Neural cell (in vitro differentiated cells): ENCODE measurements around the gene TMEM245. TPM values are rescaled to one million over a fixed set of nuclear protein-coding genes. Genes with fewer than 3 reads are reported as not detected.

Source experiments
- H2AFZ ChIP-seq: fragments of 200-600, 300-800 bp; sonication (generic), shearing (Covaris generic); 2 replicates; pipeline ENCODE4 v1.6.0; 2014; ENCODE audit warnings: low read depth, mild to moderate bottlenecking, antibody characterized with exemption, low read length, moderate library complexity
- H3F3A ChIP-seq: fragments of 200-600 bp; shearing (Covaris generic); 2 replicates; pipeline ENCODE4 v1.6.1; 2016; ENCODE audit warnings: mild to moderate bottlenecking, moderate library complexity, mixed read lengths, antibody characterized with exemption, low read length; ENCODE audit not compliant: insufficient read depth, poor library complexity, severe bottlenecking
- H3K27ac ChIP-seq: fragments of 200-600, 300-800 bp; sonication (generic), shearing (Covaris generic); 2 replicates; pipeline ENCODE4 v1.5.1; 2014; ENCODE audit warnings: mild to moderate bottlenecking, low read length, moderate library complexity
- H3K27me3 ChIP-seq: fragments of 300-800, 200-600 bp; sonication (generic), shearing (Covaris generic); 2 replicates; pipeline ENCODE4 v1.6.0; 2014; ENCODE audit warnings: mild to moderate bottlenecking, low read depth, low read length, moderate library complexity; ENCODE audit not compliant: insufficient read depth
- H3K36me3 ChIP-seq: fragments of 300-800, 200-600 bp; sonication (generic), shearing (Covaris generic); 2 replicates; pipeline ENCODE4 v1.5.1; 2014; ENCODE audit warnings: mild to moderate bottlenecking, antibody characterized with exemption, low read length, moderate library complexity; ENCODE audit not compliant: insufficient read depth
- H3K4me2 ChIP-seq: fragments of 300-800, 200-600 bp; sonication (generic), shearing (Covaris generic); 2 replicates; pipeline ENCODE4 v1.6.0; 2014; ENCODE audit warnings: mild to moderate bottlenecking, low read length
- H3K4me3 ChIP-seq: fragments of 300-800, 200-600 bp; sonication (generic), shearing (Covaris generic); 2 replicates; pipeline ENCODE4 v1.5.1; 2014; ENCODE audit warnings: mild to moderate bottlenecking, low read length, moderate library complexity
- H3K79me2 ChIP-seq: fragments of 200-600 bp; shearing (Covaris generic); replicated peaks from 2 replicates; pipeline ENCODE4 v1.6.0; 2014; ENCODE audit warnings: mild to moderate bottlenecking, low read length, moderate library complexity; ENCODE audit not compliant: insufficient read depth
- H3K9ac ChIP-seq: fragments of 300-800, 200-600 bp; sonication (generic), shearing (Covaris generic); 2 replicates; pipeline ENCODE4 v1.6.1; 2016; ENCODE audit warnings: mild to moderate bottlenecking, low read length, mixed read lengths
- H3K9me2 ChIP-seq: fragments of 200-600 bp; shearing (Covaris generic); 2 replicates; pipeline ENCODE4 v1.6.1; 2016; ENCODE audit warnings: mild to moderate bottlenecking, low read length, mixed read lengths; ENCODE audit not compliant: insufficient read depth
- H3K9me3 ChIP-seq: fragments of 200-600, 300-800 bp; sonication (generic), shearing (Covaris generic); 2 replicates; pipeline ENCODE4 v1.6.1; 2016; ENCODE audit warnings: mild to moderate bottlenecking, mixed run types, low read length, moderate library complexity, mixed read lengths
- H4K20me1 ChIP-seq: fragments of 200-600 bp; shearing (Covaris generic); 2 replicates; pipeline ENCODE4 v1.6.1; 2016; ENCODE audit warnings: mild to moderate bottlenecking, mixed run types; ENCODE audit not compliant: insufficient read depth
- EP300 ChIP-seq: fragments of 450-650 bp; conservative IDR thresholded peaks from 2 replicates; pipeline ENCODE4 v1.6.1; 2014; ENCODE audit warnings: antibody characterized with exemption, mild to moderate bottlenecking, moderate library complexity; ENCODE audit not compliant: poor library complexity, severe bottlenecking
- EZH2 ChIP-seq: fragments of 200-600, 300-800 bp; shearing (Covaris generic), sonication (generic); IDR thresholded peaks from 2 replicates; pipeline ENCODE4 v1.6.1; 2014; ENCODE audit warnings: antibody characterized with exemption, low read length, borderline replicate concordance, mild to moderate bottlenecking; ENCODE audit not compliant: insufficient read depth, poor library complexity, severe bottlenecking
- MXI1 ChIP-seq: fragments of 450-650 bp; conservative IDR thresholded peaks from 2 replicates; pipeline ENCODE4 v1.6.1; 2014; ENCODE audit warnings: antibody characterized with exemption, mild to moderate bottlenecking; ENCODE audit not compliant: poor library complexity, severe bottlenecking
- POLR2AphosphoS5 ChIP-seq: IDR thresholded peaks from 2 replicates; pipeline ENCODE4 v1.6.1; 2012
- RAD21 ChIP-seq: fragments of 450-650 bp; conservative IDR thresholded peaks from 2 replicates; pipeline ENCODE4 v1.6.1; 2014; ENCODE audit warnings: antibody characterized with exemption, mild to moderate bottlenecking, moderate library complexity
- SMC3 ChIP-seq: fragments of 450-650 bp; conservative IDR thresholded peaks from 2 replicates; pipeline ENCODE4 v1.6.1; 2014; ENCODE audit warnings: antibody characterized with exemption, mild to moderate bottlenecking, moderate library complexity; ENCODE audit not compliant: poor library complexity
- TAF1 ChIP-seq: IDR thresholded peaks from 2 replicates; pipeline ENCODE4 v1.6.1; 2012; ENCODE audit warnings: low read depth
- polyA plus RNA-seq: library from polyadenylated mRNA; depleted of rRNA; stranded (reverse); fragments of >200 nt; gene quantifications from 2 replicates; pipeline ENCODE4 v1.2.3, GENCODE V29; 2014
- TF ChIP-seq, protein P1 (sequence below): fragments of 450-650 bp; IDR thresholded peaks from 2 replicates; pipeline ENCODE4 v1.5.1; 2014; ENCODE audit warnings: antibody characterized with exemption, mild to moderate bottlenecking, moderate library complexity; ENCODE audit not compliant: poor library complexity, severe bottlenecking
- TF ChIP-seq, protein P2 (sequence below): IDR thresholded peaks from 2 replicates; pipeline ENCODE4 v1.6.1; 2012; ENCODE audit warnings: borderline replicate concordance

The TMEM245 gene
- polyA plus RNA-seq, 1 donor from 2014 or later: 32.1 TPM

DNA sequence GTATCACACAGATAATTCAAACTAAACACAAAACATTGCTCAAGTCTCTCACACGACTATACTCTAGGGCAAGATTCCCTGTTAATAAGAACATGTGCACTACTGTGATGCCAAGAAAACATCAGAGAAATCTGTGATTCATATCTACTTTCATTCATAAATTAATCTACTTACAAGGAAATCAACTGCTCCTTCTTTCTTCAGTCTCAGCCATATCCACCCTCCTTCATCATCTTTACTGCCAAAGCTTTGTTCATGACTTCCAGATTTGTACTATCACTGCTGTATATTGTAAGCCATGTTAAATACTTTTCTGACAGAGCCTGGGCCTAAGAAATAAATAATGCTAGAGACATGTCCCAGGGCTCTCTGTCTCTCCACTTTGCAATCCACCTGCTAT lies 141.5 kb downstream of the TMEM245 start:
- Histone ChIP-seq H3K27ac (no peak overlapping the region), H3K27me3 (no peaks in the 10 kb centered on the region), H3K4me2 (no peak overlapping the region), H3K9me2 (no peaks in the 10 kb centered on the region), H4K20me1 (no peaks in the 10 kb centered on the region), H3K4me3 (no peak overlapping the region), H3K9me3 (no peaks in the 10 kb centered on the region), H3K79me2 (no peaks in the 10 kb centered on the region), H3K36me3 (no peaks in the 10 kb centered on the region), H3F3A (no peaks in the 10 kb centered on the region), H3K9ac (no peak overlapping the region), H2AFZ (no peak overlapping the region)
- TF ChIP-seq MXI1 (no peak), SMC3 (no peak), POLR2AphosphoS5 (no peak), EP300 (no peak), TAF1 (no peak), EZH2 (no peak), RAD21 (no peak)
- TF ChIP-seq, protein P1, sequence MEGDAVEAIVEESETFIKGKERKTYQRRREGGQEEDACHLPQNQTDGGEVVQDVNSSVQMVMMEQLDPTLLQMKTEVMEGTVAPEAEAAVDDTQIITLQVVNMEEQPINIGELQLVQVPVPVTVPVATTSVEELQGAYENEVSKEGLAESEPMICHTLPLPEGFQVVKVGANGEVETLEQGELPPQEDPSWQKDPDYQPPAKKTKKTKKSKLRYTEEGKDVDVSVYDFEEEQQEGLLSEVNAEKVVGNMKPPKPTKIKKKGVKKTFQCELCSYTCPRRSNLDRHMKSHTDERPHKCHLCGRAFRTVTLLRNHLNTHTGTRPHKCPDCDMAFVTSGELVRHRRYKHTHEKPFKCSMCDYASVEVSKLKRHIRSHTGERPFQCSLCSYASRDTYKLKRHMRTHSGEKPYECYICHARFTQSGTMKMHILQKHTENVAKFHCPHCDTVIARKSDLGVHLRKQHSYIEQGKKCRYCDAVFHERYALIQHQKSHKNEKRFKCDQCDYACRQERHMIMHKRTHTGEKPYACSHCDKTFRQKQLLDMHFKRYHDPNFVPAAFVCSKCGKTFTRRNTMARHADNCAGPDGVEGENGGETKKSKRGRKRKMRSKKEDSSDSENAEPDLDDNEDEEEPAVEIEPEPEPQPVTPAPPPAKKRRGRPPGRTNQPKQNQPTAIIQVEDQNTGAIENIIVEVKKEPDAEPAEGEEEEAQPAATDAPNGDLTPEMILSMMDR: no peak
- TF ChIP-seq, protein P2, sequence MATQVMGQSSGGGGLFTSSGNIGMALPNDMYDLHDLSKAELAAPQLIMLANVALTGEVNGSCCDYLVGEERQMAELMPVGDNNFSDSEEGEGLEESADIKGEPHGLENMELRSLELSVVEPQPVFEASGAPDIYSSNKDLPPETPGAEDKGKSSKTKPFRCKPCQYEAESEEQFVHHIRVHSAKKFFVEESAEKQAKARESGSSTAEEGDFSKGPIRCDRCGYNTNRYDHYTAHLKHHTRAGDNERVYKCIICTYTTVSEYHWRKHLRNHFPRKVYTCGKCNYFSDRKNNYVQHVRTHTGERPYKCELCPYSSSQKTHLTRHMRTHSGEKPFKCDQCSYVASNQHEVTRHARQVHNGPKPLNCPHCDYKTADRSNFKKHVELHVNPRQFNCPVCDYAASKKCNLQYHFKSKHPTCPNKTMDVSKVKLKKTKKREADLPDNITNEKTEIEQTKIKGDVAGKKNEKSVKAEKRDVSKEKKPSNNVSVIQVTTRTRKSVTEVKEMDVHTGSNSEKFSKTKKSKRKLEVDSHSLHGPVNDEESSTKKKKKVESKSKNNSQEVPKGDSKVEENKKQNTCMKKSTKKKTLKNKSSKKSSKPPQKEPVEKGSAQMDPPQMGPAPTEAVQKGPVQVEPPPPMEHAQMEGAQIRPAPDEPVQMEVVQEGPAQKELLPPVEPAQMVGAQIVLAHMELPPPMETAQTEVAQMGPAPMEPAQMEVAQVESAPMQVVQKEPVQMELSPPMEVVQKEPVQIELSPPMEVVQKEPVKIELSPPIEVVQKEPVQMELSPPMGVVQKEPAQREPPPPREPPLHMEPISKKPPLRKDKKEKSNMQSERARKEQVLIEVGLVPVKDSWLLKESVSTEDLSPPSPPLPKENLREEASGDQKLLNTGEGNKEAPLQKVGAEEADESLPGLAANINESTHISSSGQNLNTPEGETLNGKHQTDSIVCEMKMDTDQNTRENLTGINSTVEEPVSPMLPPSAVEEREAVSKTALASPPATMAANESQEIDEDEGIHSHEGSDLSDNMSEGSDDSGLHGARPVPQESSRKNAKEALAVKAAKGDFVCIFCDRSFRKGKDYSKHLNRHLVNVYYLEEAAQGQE: no peak

DNA sequence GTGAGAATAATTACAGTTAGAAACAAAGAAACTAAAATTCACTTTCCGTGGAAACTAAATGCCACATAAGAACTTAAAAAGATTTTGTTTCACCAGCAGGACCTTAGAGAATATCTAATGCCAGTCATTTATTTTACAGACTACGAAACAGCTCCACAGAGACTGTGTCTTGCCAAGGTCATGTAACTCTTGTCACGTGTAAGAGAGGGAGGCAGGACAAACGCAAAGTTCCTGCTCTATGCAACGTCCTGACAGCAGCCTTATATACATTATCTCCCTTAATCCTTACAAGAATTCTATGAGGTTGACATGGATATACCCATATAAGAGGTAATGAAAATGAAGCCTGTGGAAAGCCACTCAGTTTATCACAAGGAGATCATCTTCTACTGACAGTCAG lies 145.9 kb downstream of the TMEM245 start:
- Histone ChIP-seq H3F3A (no peaks in the 10 kb centered on the region), H4K20me1 (no peaks in the 10 kb centered on the region), H3K4me2 (no peak overlapping the region), H3K79me2 (no peaks in the 10 kb centered on the region), H3K9ac (no peak overlapping the region), H2AFZ (no peak overlapping the region), H3K27ac (no peak overlapping the region), H3K9me2 (no peaks in the 10 kb centered on the region), H3K4me3 (no peak overlapping the region), H3K27me3 (no peaks in the 10 kb centered on the region), H3K36me3 (no peaks in the 10 kb centered on the region), H3K9me3 (no peaks in the 10 kb centered on the region)
- no peak for TF ChIP-seq RAD21
- no peak for TF ChIP-seq TAF1
- no peak for TF ChIP-seq EP300
- TF ChIP-seq SMC3: no peak
- TF ChIP-seq, protein P1: no peak
- TF ChIP-seq, protein P2: no peak
